HCT116 (cell line): ENCODE measurements around the gene AFAP1L2. TPM values are rescaled to one million over a fixed set of nuclear protein-coding genes. Genes with fewer than 3 reads are reported as not detected.

Experiments used
- ATAC-seq: fragments of 200-7000 bp; cut with Tn5 transposase; 2 replicates; pipeline ENCODE4 v1.9.1; 2020; ENCODE audit warnings: mild to moderate bottlenecking, moderate library complexity
- BruUV-seq: library from RNA; stranded (reverse); fragments of 400-500 nt; replicated peaks from 2 replicates; lab custom pipeline; 2021; lab: Mats Ljungman, UMichigan
- CTCF ChIA-PET: fragments of 300-600 bp; sonication (Branson Sonifier 250); formaldehyde crosslinking; loops from one replicate; lab custom pipeline; 2021; ENCODE audit warnings: antibody characterized with exemption; lab: Charles Lee
- POLR2A ChIA-PET: fragments of 300-600, 350-600 bp; sonication (Branson Sonifier 250); formaldehyde crosslinking; loops from one replicate; lab custom pipeline; 2021; ENCODE audit warnings: antibody characterized with exemption; lab: Charles Lee
- RAD21 ChIA-PET, 2 experiments: fragments of 300-600 bp; sonication (Branson Sonifier 250); formaldehyde crosslinking; loops; one replicate each; lab custom pipeline; 2023; ENCODE audit warnings: low total read pairs in 2 of 2; ENCODE audit not compliant: uncharacterized antibody in 2 of 2, unreplicated experiment in 2 of 2, low non-redundant PET in 1 of 2; lab: Charles Lee
- DNase-seq: peaks from one replicate; pipeline ENCODE4 v3.0.0-alpha.2; 2010; ENCODE audit warnings: low read depth, low spot score
- H2AFZ ChIP-seq: fragments of 200-600 bp; shearing (Covaris generic), sonication (generic); 2 replicates; pipeline ENCODE4 v1.6.1; 2017; ENCODE audit warnings: low read depth, mixed run types, mixed read lengths, antibody characterized with exemption, low read length; ENCODE audit not compliant: poor library complexity, severe bottlenecking
- H3K27ac ChIP-seq: 2 replicates; pipeline ENCODE4 v1.5.1; 2012; ENCODE audit warnings: low read depth, low read length
- H3K27me3 ChIP-seq: fragments of 200-600 bp; sonication (generic); 2 replicates; pipeline ENCODE4 v1.6.1; 2016; ENCODE audit warnings: mixed run types, low read length, mixed read lengths; ENCODE audit not compliant: insufficient read depth
- H3K36me3 ChIP-seq, 2 experiments: fragments of 200-500 bp in 1 of 2; fragments of 200-600 bp in 1 of 2; sonication (Bioruptor generic) in 1 of 2; sonication (generic) in 1 of 2; 2 replicates each; pipeline versions ENCODE4 v1.5.1 to v1.6.1; 2014 to 2016; ENCODE audit warnings: low read length in 2 of 2, inconsistent platforms in 1 of 2, mixed read lengths in 1 of 2, mixed run types in 1 of 2; ENCODE audit not compliant: insufficient read depth in 2 of 2, control insufficient read depth in 1 of 2
- H3K4me1 ChIP-seq, 2 experiments: fragments of 200-600 bp in 1 of 2; sonication (generic) in 1 of 2; 2 replicates each; pipeline versions ENCODE4 v1.5.1 to v1.6.1; 2012 to 2017; ENCODE audit warnings: low read length in 2 of 2, inconsistent platforms in 1 of 2, mild to moderate bottlenecking in 1 of 2, mixed read lengths in 1 of 2, mixed run types in 1 of 2, moderate library complexity in 1 of 2; ENCODE audit not compliant: insufficient read depth in 2 of 2, control insufficient read depth in 1 of 2
- H3K4me2 ChIP-seq: fragments of 200-600 bp; sonication (generic); 2 replicates; pipeline ENCODE4 v1.6.1; 2017; ENCODE audit warnings: mixed run types, low read length, mixed read lengths
- H3K4me3 ChIP-seq, 2 experiments: fragments of 200-600 bp in 1 of 2; sonication (generic) in 1 of 2; replicated peaks in 1 of 2; 2 replicates each; pipeline ENCODE4 v1.5.1; 2011 to 2016; ENCODE audit warnings: low read length in 2 of 2, control low read depth in 1 of 2, low read depth in 1 of 2, mild to moderate bottlenecking in 1 of 2, mixed read lengths in 1 of 2, mixed run types in 1 of 2
- H3K79me2 ChIP-seq: fragments of 200-600 bp; sonication (generic); 2 replicates; pipeline ENCODE4 v1.6.1; 2017; ENCODE audit warnings: mild to moderate bottlenecking, mixed run types, low read length, moderate library complexity, mixed read lengths; ENCODE audit not compliant: insufficient read depth
- H3K9ac ChIP-seq: fragments of 200-600 bp; sonication (generic); 2 replicates; pipeline ENCODE4 v1.6.1; 2016; ENCODE audit warnings: low read length, mixed read lengths
- H3K9me2 ChIP-seq: fragments of 200-600 bp; sonication (generic), shearing (Covaris generic); 2 replicates; pipeline ENCODE4 v1.6.1; 2017; ENCODE audit warnings: mixed run types, mild to moderate bottlenecking, moderate library complexity; ENCODE audit not compliant: insufficient read depth
- H3K9me3 ChIP-seq, 2 experiments: fragments of 200-500 bp in 1 of 2; fragments of 200-600 bp in 1 of 2; sonication (Bioruptor generic) in 1 of 2; sonication (generic) in 1 of 2; 2 replicates each; pipeline ENCODE4 v1.6.1; 2014 to 2017; ENCODE audit warnings: low read length in 2 of 2, mixed read lengths in 2 of 2, inconsistent platforms in 1 of 2, low read depth in 1 of 2, mild to moderate bottlenecking in 1 of 2, mixed run types in 1 of 2, moderate library complexity in 1 of 2; ENCODE audit not compliant: control insufficient read depth in 1 of 2, insufficient read depth in 1 of 2
- H4K20me1 ChIP-seq: fragments of 200-600 bp; sonication (generic), shearing (Covaris generic); 2 replicates; pipeline ENCODE4 v1.6.1; 2017; ENCODE audit warnings: mixed run types, mild to moderate bottlenecking, moderate library complexity; ENCODE audit not compliant: insufficient read depth
- CEBPB ChIP-seq: IDR thresholded peaks from 2 replicates; pipeline ENCODE4 v1.6.1; 2012; ENCODE audit warnings: low read depth
- CTCF ChIP-seq, 3 experiments: fragments of 200-600 bp in 1 of 3; sonication (generic) in 1 of 3; IDR thresholded peaks in 2 of 3; conservative IDR thresholded peaks in 1 of 3; 2 replicates each; pipeline ENCODE4 v1.5.1; 2012 to 2017; ENCODE audit warnings: low read depth in 2 of 3, low read length in 2 of 3, antibody characterized with exemption in 1 of 3, borderline replicate concordance in 1 of 3, control low read depth in 1 of 3, mild to moderate bottlenecking in 1 of 3, mixed read lengths in 1 of 3, mixed run types in 1 of 3, moderate library complexity in 1 of 3; ENCODE audit not compliant: insufficient read depth in 1 of 3
- EGR1 ChIP-seq: IDR thresholded peaks from 2 replicates; pipeline ENCODE4 v1.6.1; 2012; ENCODE audit warnings: low read depth
- EZH2 ChIP-seq: fragments of 200-600 bp; sonication (generic); IDR thresholded peaks from 2 replicates; pipeline ENCODE4 v1.6.1; 2017; ENCODE audit warnings: antibody characterized with exemption, mixed run types
- MAX ChIP-seq: IDR thresholded peaks from 2 replicates; pipeline ENCODE4 v1.6.1; 2012
- POLR2A ChIP-seq: IDR thresholded peaks from 2 replicates; pipeline ENCODE4 v1.7.0; 2011; ENCODE audit warnings: borderline replicate concordance; ENCODE audit not compliant: insufficient read depth, insufficient read length; ENCODE audit errors: extremely low read depth
- POLR2AphosphoS5 ChIP-seq: IDR thresholded peaks from 2 replicates; pipeline ENCODE4 v1.6.1; 2011; ENCODE audit warnings: mild to moderate bottlenecking, low read depth, low read length, moderate library complexity
- RAD21 ChIP-seq: IDR thresholded peaks from 2 replicates; pipeline ENCODE4 v1.6.1; 2012; ENCODE audit warnings: low read depth, mild to moderate bottlenecking
- REST ChIP-seq: IDR thresholded peaks from 2 replicates; pipeline ENCODE4 v1.6.1; 2012; ENCODE audit warnings: low read depth
- SP1 ChIP-seq: IDR thresholded peaks from 2 replicates; pipeline ENCODE4 v1.6.1; 2012; ENCODE audit warnings: low read depth
- TCF7L2 ChIP-seq: IDR thresholded peaks from 2 replicates; pipeline ENCODE4 v1.7.0; 2011; ENCODE audit warnings: borderline replicate concordance, inconsistent platforms; ENCODE audit not compliant: insufficient read depth, insufficient read length; ENCODE audit errors: extremely low read depth
- intact Hi-C: fragments of 100-400 bp; cut with micrococcal nuclease; formaldehyde crosslinking; loops from 2 replicates; pipeline ENCODE4 v1.10.0; 2022
- total RNA-seq: library from RNA; stranded (reverse); gene quantifications from one replicate; pipeline ENCODE4 v1.2.1, GENCODE V29; 2021; ENCODE audit not compliant: unreplicated experiment

The AFAP1L2 gene
- total RNA-seq, 1 experiment from 2014 or later = 0.93 TPM

GRCh38 chr10:114352653-114353298 lies 51.5 kb downstream of the AFAP1L2 start:
- Histone ChIP-seq H4K20me1 (no peaks in the 10 kb centered on the region), H3K4me1 (peaks cover 0 to 9% of the 10 kb centered on the region in 2 experiments; a peak in 1 of 4 replicates), H2AFZ (no peak overlapping the region), H3K9ac (no peak overlapping the region), H3K4me3 (no peak overlapping the region), H3K9me2 (no peaks in the 10 kb centered on the region), H3K79me2 (no peaks in the 10 kb centered on the region), H3K36me3 (no peaks in the 10 kb centered on the region), H3K4me2 (no peak overlapping the region), H3K9me3 (no peaks in the 10 kb centered on the region), H3K27me3 (0 out of 2 replicates have a peak, but pooled peaks cover 4% of the 10 kb centered on the region), H3K27ac (no peak overlapping the region)
- ChIA-PET CTCF (interaction anchor here (0.9 kb wide), 1 partner anchor 9 kb away, joined by 3 read pairs; no protein-coding TSS in a partner anchor), POLR2A (no interaction called here), RAD21 (no interaction called here)
- no peak for TF ChIP-seq CEBPB
- peak in 2 of 3 experiments; percentile 24 to 35; a peak in 4 of 6 replicates for TF ChIP-seq CTCF (IDR thresholded peaks at IDR 0.05 in 2 of 3, conservative IDR thresholded peaks at IDR 0.05 in 1 of 3; ENCODE audit: borderline replicate concordance in 1 of 3, insufficient read depth in 1 of 3, low read depth in 2 of 3, low read length in 2 of 3)
- DNase-seq (no peak), ATAC-seq (peak; percentile 79)
- intact Hi-C loops = no loop called here
- BruUV-seq = no TSS peak

- Histone ChIP-seq H3K9me3 (no peaks in the 10 kb centered on the region), H3K4me3 (no peak overlapping the region), H3K4me1 (no peaks in the 10 kb centered on the region), H3K36me3 (no peaks in the 10 kb centered on the region), H3K27ac (no peak overlapping the region), H3K9ac (no peak overlapping the region), H3K27me3 (no peaks in the 10 kb centered on the region), H3K79me2 (no peaks in the 10 kb centered on the region), H3K9me2 (no peaks in the 10 kb centered on the region), H4K20me1 (no peaks in the 10 kb centered on the region), H3K4me2 (no peak overlapping the region), H2AFZ (no peak overlapping the region)
- intact Hi-C loops = no loop called here
- no peak for ATAC-seq
- ChIA-PET POLR2A (no interaction called here), RAD21 (no interaction called here), CTCF (no interaction called here)
- no peak for DNase-seq
- no TSS peak for BruUV-seq
- TF ChIP-seq POLR2AphosphoS5 (no peak), POLR2A (no peak), MAX (no peak), SP1 (no peak), TCF7L2 (no peak), EZH2 (no peak), RAD21 (no peak), REST (no peak), EGR1 (no peak)
These were observed 53.6 kb downstream of the AFAP1L2 start for GRCh38 chr10:114350751-114351150.
